ENCODE data around the gene CLDN12. TPM values are rescaled to one million over a fixed set of nuclear protein-coding genes. Genes with fewer than 3 reads are reported as not detected.
A peak's percentile ranks its signal among the peaks of the same experiment; 100 is the strongest.

Gene CLDN12
- total RNA-seq, 1 donor from 2014 or later: 6.2 TPM

DNA sequence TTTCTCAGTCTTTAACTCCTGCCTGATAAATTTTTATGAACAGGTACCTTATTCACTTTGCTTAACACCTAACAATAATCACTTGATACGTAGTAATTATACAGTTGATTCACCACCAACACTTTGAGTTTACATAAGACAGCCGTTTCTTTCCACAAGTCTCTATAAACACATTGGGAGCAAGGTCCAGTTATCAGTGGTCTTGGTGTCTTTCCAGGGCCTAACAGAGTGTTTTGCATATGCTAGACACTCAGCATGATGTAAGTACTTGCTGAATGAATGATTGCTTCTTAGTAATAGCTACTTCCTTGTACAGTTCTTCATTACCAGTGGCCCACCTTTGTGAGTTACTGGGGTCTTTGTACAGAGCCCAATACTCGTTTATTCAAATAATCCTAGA lies 6.4 kb downstream of the CLDN12 start:
- Mint-ChIP-seq H3K4me3 (no peak overlapping the region), H3K4me1 (ENCODE audit: low read depth) (peaks cover 12% of the 10 kb centered on the region), H3K36me3 (ENCODE audit: low read depth) (peaks cover 13% of the 10 kb centered on the region), H3K27me3 (ENCODE audit: insufficient read depth) (no peaks in the 10 kb centered on the region), H3K9me3 (no peaks in the 10 kb centered on the region), H3K27ac (no peak overlapping the region)
- intact Hi-C loops (cut with micrococcal nuclease): no loop called here
- DNase-seq (ENCODE audit: low spot score): no peak

DNA sequence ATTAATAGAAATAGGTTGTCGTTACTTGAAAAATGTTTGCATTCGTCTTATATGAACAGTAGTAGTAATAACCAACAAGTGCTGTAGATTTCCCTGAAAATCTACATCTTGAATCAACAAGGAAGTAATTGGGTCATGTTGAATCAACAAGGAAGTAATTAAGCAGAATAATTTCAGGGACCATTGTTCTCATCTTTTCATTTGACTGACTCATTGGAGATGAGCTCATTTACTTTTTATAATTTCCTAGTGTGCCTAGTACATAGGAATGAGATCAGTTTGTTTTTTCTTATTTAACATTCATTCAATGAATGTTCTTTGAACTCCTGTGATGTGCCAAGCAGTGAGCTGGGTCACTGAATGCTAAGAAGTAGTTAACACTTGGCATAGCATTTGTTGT lies 8.2 kb downstream of the CLDN12 start:
- intact Hi-C loops (cut with micrococcal nuclease): no loop called here
- no peak overlapping the region for H3K27ac Mint-ChIP-seq
- peaks cover 13% of the 10 kb centered on the region for H3K36me3 Mint-ChIP-seq (ENCODE audit: low read depth)
- no peak overlapping the region for H3K4me3 Mint-ChIP-seq
- peaks cover 7% of the 10 kb centered on the region for H3K4me1 Mint-ChIP-seq (ENCODE audit: low read depth)
- H3K27me3 Mint-ChIP-seq (ENCODE audit: insufficient read depth): no peaks in the 10 kb centered on the region
- no peaks in the 10 kb centered on the region for H3K9me3 Mint-ChIP-seq
- DNase-seq (ENCODE audit: low spot score): no peak

- DNase-seq (ENCODE audit: low spot score): no peak
- no peaks in the 10 kb centered on the region for H3K9me3 Mint-ChIP-seq
- no peaks in the 10 kb centered on the region for H3K27me3 Mint-ChIP-seq (ENCODE audit: insufficient read depth)
- H3K36me3 Mint-ChIP-seq (ENCODE audit: low read depth): peaks cover 8% of the 10 kb centered on the region
- no peak overlapping the region for H3K27ac Mint-ChIP-seq
- no peak overlapping the region for H3K4me3 Mint-ChIP-seq
- intact Hi-C loops (cut with micrococcal nuclease): no loop called here
- H3K4me1 Mint-ChIP-seq (ENCODE audit: low read depth): peaks cover 7% of the 10 kb centered on the region
These were observed 9.4 kb downstream of the CLDN12 start for GRCh38 chr7:90412458-90413184.

GRCh38 chr7:90413185-90413528 lies 9.9 kb downstream of the CLDN12 start:
- H3K27ac Mint-ChIP-seq: no peak overlapping the region
- DNase-seq (ENCODE audit: low spot score): no peak
- peaks cover 7% of the 10 kb centered on the region for H3K4me1 Mint-ChIP-seq (ENCODE audit: low read depth)
- intact Hi-C loops (cut with micrococcal nuclease): no loop called here
- H3K27me3 Mint-ChIP-seq (ENCODE audit: insufficient read depth): no peaks in the 10 kb centered on the region
- H3K9me3 Mint-ChIP-seq: no peaks in the 10 kb centered on the region
- H3K36me3 Mint-ChIP-seq (ENCODE audit: low read depth): peaks cover 5% of the 10 kb centered on the region
- H3K4me3 Mint-ChIP-seq: no peak overlapping the region

- no peaks in the 10 kb centered on the region for H3K9me3 Mint-ChIP-seq
- peaks cover 3% of the 10 kb centered on the region for H3K36me3 Mint-ChIP-seq (ENCODE audit: low read depth)
- H3K4me3 Mint-ChIP-seq: no peak overlapping the region
- intact Hi-C loops (cut with micrococcal nuclease): loop anchor here (10.0 kb wide), 2 partner anchors 817 to 1637 kb away; no protein-coding TSS in a partner anchor
- DNase-seq (ENCODE audit: low spot score): no peak
- H3K27me3 Mint-ChIP-seq (ENCODE audit: insufficient read depth): no peaks in the 10 kb centered on the region
- no peak overlapping the region for H3K27ac Mint-ChIP-seq
- peaks cover 21% of the 10 kb centered on the region for H3K4me1 Mint-ChIP-seq (ENCODE audit: low read depth)
These were observed 18.4 kb downstream of the CLDN12 start for GRCh38 chr7:90421651-90422050.

GRCh38 chr7:90424720-90425119 lies 21.5 kb downstream of the CLDN12 start:
- H3K27ac Mint-ChIP-seq: peak overlapping the region; percentile 65
- no peaks in the 10 kb centered on the region for H3K27me3 Mint-ChIP-seq (ENCODE audit: insufficient read depth)
- peaks cover 2% of the 10 kb centered on the region for H3K36me3 Mint-ChIP-seq (ENCODE audit: low read depth)
- peaks cover 21% of the 10 kb centered on the region for H3K4me1 Mint-ChIP-seq (ENCODE audit: low read depth)
- H3K4me3 Mint-ChIP-seq: peak overlapping the region; percentile 32
- no peaks in the 10 kb centered on the region for H3K9me3 Mint-ChIP-seq
- no peak for DNase-seq (ENCODE audit: low spot score)
- intact Hi-C loops (cut with micrococcal nuclease): loop anchor here (1.0 to 10.0 kb wide), 8 partner anchors 21 to 1877 kb away; partner anchors contain the start of genes CFAP69, CLDN12 and GTPBP10

GRCh38 chr7:90425376-90425775 lies 22.1 kb downstream of the CLDN12 start:
- no peak overlapping the region for H3K4me3 Mint-ChIP-seq
- H3K27ac Mint-ChIP-seq: peak overlapping the region; percentile 65
- intact Hi-C loops (cut with micrococcal nuclease): loop anchor here (1.0 to 10.0 kb wide), 8 partner anchors 22 to 1878 kb away; partner anchors contain the start of genes CFAP69, CLDN12 and GTPBP10
- DNase-seq (ENCODE audit: low spot score): no peak
- no peaks in the 10 kb centered on the region for H3K36me3 Mint-ChIP-seq (ENCODE audit: low read depth)
- peaks cover 21% of the 10 kb centered on the region for H3K4me1 Mint-ChIP-seq (ENCODE audit: low read depth)
- no peaks in the 10 kb centered on the region for H3K9me3 Mint-ChIP-seq
- peaks cover 2% of the 10 kb centered on the region for H3K27me3 Mint-ChIP-seq (ENCODE audit: insufficient read depth)

DNA sequence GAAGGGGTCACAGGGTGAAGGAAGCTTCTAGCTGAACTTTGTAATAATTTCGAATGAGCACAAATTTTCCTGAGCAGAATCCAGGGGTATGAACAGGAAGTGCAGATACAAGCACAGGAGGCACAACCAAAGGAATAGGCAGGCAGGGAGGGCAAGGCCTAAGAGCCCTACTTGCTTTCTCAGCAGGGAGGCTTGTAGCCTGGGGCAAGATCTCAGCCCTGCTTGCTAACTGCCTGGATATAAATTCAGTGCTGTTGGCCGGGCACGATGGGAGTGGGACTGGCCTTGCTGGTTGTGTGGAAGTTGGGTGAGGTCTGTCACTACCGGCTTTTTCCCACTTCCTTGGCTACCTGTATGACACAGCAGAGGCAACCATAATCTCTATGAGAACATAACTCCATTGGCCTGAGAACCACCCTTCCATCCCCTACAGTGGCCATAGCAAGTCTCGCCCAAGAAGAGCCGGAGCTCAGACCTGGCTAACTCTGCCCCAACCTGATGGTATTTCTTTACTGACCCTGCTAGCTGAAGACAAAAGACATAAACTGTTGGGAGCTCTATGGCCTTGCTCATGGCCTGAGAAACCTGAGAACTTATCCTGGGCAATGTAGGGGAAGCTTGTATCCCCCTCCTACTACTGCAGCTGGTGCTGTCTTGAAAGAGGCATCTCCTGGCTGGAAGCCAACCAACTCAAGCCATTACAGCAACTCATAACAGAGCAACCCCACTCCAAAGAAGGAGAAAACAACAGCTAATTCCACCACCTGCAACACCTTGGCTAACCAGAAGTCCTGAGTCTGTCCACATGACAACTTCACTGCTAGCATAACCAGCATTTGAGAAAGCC lies 27.6 kb downstream of the CLDN12 start:
- H3K36me3 Mint-ChIP-seq (ENCODE audit: low read depth): no peaks in the 10 kb centered on the region
- no peak overlapping the region for H3K27ac Mint-ChIP-seq
- intact Hi-C loops (cut with micrococcal nuclease): no loop called here
- H3K9me3 Mint-ChIP-seq: peaks cover 18% of the 10 kb centered on the region
- no peak overlapping the region for H3K4me3 Mint-ChIP-seq
- H3K4me1 Mint-ChIP-seq (ENCODE audit: low read depth): peaks cover 3% of the 10 kb centered on the region
- no peak for DNase-seq (ENCODE audit: low spot score)
- peaks cover 11% of the 10 kb centered on the region for H3K27me3 Mint-ChIP-seq (ENCODE audit: insufficient read depth)

GRCh38 chr7:90432752-90433151 lies 29.5 kb downstream of the CLDN12 start:
- H3K4me1 Mint-ChIP-seq (ENCODE audit: low read depth): no peaks in the 10 kb centered on the region
- no peak for DNase-seq (ENCODE audit: low spot score)
- H3K36me3 Mint-ChIP-seq (ENCODE audit: low read depth): no peaks in the 10 kb centered on the region
- H3K4me3 Mint-ChIP-seq: no peak overlapping the region
- H3K27me3 Mint-ChIP-seq (ENCODE audit: insufficient read depth): peaks cover 19% of the 10 kb centered on the region
- intact Hi-C loops (cut with micrococcal nuclease): no loop called here
- H3K27ac Mint-ChIP-seq: no peak overlapping the region
- H3K9me3 Mint-ChIP-seq: peaks cover 18% of the 10 kb centered on the region

DNA sequence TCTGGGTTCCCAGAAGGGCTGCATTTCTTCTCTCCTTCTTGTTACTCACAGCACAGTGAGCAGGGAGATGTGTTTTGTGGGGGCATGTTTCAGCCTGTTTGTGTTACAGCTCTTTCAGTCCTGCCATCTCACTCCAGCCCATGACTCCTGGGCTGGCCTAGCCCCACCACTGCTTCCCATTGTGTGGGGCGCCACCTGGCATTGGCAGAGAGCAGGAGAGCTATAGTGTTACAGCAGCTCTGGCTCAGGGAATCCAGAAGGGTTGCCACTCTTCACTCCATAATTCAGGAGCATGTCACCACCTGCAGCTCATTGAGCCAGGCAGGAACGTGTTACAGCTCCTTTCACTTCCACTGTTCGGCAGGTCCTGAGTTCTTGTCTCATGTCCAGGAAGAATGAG lies 30.0 kb downstream of the CLDN12 start:
- Mint-ChIP-seq H3K9me3 (peaks cover 18% of the 10 kb centered on the region), H3K27me3 (ENCODE audit: insufficient read depth) (peaks cover 19% of the 10 kb centered on the region), H3K27ac (no peak overlapping the region), H3K36me3 (ENCODE audit: low read depth) (no peaks in the 10 kb centered on the region), H3K4me1 (ENCODE audit: low read depth) (no peaks in the 10 kb centered on the region), H3K4me3 (no peak overlapping the region)
- no peak for DNase-seq (ENCODE audit: low spot score)
- intact Hi-C loops (cut with micrococcal nuclease): no loop called here

- Mint-ChIP-seq H3K27ac (no peak overlapping the region), H3K9me3 (no peaks in the 10 kb centered on the region), H3K27me3 (ENCODE audit: insufficient read depth) (peaks cover 5% of the 10 kb centered on the region), H3K4me3 (no peak overlapping the region), H3K36me3 (ENCODE audit: low read depth) (no peaks in the 10 kb centered on the region), H3K4me1 (ENCODE audit: low read depth) (no peaks in the 10 kb centered on the region)
- intact Hi-C loops (cut with micrococcal nuclease): no loop called here
- no peak for DNase-seq (ENCODE audit: low spot score)
These were observed 42.4 kb downstream of the CLDN12 start for GRCh38 chr7:90445633-90446032.

GRCh38 chr7:90446137-90446899 lies 43.1 kb downstream of the CLDN12 start:
- H3K4me1 Mint-ChIP-seq (ENCODE audit: low read depth): no peaks in the 10 kb centered on the region
- no peak for DNase-seq (ENCODE audit: low spot score)
- no peaks in the 10 kb centered on the region for H3K9me3 Mint-ChIP-seq
- H3K27ac Mint-ChIP-seq: no peak overlapping the region
- peaks cover 9% of the 10 kb centered on the region for H3K27me3 Mint-ChIP-seq (ENCODE audit: insufficient read depth)
- intact Hi-C loops (cut with micrococcal nuclease): no loop called here
- H3K4me3 Mint-ChIP-seq: no peak overlapping the region
- H3K36me3 Mint-ChIP-seq (ENCODE audit: low read depth): no peaks in the 10 kb centered on the region

All from activated T-helper 1 cell treated with anti-CD3 and anti-CD28 coated beads, Interleukin-12 subunit alpha, Interleukin-12 subunit beta, Interleukin-2, Interleukin-4 antibody, amounts not matched to agents 30 ng/mL and 10 ng/mL and 1 ng/mL, durations not matched to agents 14 hours and 24 hours and 36 hours (primary cell).